ENCODE measurements around the gene ARHGEF33.
A peak's percentile ranks its signal among the peaks of the same experiment; 100 is the strongest.

Gene ARHGEF33

DNA sequence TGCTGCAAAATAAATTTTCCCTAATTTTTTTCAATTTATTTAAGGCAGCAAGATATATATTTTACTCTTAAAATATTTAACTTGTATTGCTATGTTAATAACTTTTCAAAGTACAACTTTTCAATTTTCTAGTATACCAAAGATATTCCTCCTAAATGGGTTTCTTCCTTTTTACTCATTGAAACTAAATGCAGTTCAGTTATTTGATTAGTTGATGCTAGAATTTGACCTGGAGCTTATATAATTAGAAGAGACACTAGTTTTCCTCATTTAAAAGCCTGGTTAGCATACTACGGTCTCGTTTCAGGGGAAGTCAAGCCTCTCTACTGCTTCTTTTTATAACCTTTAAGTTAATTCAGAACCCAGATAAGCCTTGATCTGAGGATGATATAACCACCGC lies at the start of gene ARHGEF33:
TSS of gene ARHGEF33 (plus strand) at position 301 of the 400 bp plus-strand sequence. CDS start 29,573 bp downstream, outside the sequence.
- DNase-seq (ENCODE audit: low spot score), result no peak

- no peak for DNase-seq (ENCODE audit: low spot score)
These were observed 39.6 kb upstream of the ARHGEF33 start for GRCh38 chr2:38850045-38850444.

- DNase-seq (ENCODE audit: low spot score), result no peak
These were observed 33.5 kb upstream of the ARHGEF33 start for GRCh38 chr2:38856165-38856564.

- no peak for DNase-seq (ENCODE audit: low spot score)
These were observed 27.2 kb upstream of the ARHGEF33 start for GRCh38 chr2:38862476-38862875.

- no peak for DNase-seq (ENCODE audit: low spot score)
These were observed 26.5 kb upstream of the ARHGEF33 start for GRCh38 chr2:38863061-38863695.

GRCh38 chr2:38866773-38867443 lies 22.8 kb upstream of the ARHGEF33 start:
- no peak for DNase-seq (ENCODE audit: low spot score)

DNA sequence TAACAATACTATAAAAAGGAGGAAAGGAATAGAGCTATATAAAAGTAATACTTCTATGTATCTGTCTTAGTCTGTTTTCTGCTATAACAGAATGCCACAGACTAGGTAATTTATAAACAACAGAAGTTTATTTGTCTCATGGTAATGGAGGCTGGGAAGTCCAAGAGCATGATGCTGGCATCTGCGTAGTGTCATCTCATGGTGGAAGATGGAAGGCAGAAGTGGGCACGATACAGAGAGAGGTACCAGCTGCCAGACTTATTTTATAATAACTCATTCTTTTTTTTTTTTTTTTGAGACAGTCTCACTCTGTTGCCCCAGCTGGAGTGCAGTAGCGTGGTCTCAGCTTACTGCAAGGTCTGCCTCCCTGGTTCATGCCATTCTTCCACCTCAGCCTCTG lies 18.2 kb upstream of the ARHGEF33 start:
- DNase-seq (ENCODE audit: low spot score), result no peak

DNA sequence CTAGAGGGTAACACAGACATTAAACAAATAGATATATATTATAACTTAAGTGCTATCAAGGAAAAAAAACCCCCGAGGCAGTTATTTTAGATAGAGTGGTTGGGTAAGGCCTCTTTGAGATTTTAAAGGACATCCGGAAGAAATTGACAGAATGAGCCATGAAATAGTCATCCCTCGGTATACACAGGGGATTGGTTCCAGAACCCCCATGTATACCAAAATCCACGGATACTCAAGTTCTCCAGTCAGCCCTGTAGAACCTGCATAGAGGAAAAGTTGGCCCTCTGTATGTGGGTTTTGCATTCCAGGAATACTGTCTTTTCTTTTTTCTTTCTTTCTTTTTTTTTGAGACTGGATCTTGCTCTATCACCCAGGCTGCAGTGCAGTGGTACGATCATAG lies 15.9 kb upstream of the ARHGEF33 start:
- DNase-seq (ENCODE audit: low spot score), result no peak

DNA sequence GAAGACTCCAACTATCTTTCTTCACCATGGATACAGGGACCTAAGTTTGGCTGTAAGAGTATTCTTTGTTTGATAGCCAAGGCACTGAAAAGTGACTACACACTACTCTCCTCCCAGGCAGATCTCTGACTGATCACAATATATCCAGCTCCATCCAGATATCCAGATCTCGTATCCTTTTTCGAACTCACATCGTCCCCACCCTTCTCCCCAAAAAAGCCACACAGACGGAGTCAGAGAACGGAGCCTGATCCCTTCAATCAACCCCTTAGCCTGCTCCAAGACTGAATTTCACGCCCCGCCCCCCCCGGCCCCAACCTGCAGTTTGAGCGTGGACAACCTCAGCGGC lies 14.5 kb upstream of the ARHGEF33 start:
- no peak for DNase-seq (ENCODE audit: low spot score)

DNA sequence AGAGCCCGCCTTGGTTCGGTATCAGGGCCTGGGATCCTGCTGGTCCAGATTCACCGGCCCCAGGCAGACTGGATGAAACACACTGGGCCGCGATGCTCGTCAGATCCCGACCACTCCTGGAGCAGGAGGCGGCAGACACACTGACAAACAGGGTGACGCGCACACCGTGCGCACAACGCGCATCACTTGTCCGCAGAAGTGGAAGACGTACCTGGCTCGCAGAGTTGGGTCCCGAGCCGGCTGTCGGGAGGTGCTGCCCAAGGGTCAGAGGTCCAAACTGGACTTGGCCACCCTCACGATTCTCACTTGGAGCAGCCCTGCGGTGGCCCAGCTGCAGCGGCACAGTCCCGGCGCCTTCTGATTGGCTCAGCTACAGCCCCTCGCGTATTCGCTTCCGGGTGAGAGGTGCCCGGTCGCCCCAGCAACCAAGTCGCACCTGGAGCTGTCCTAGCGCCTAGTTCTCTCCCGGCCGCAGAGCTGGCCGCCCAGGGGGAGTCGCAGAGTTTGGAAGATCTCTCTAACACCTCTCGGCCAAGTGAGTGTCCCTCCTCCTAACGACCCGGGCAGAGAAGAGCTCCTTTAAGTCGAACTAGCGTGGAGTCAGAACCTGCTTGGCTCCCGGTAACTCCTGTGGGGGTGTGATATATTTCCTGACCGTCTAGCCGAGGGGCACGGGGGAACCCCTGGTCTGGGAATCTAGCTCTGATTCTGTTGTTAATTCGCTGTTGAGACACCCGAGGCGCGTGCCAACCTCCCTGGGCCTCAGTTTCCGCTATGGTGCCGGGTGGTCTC lies 13.9 kb upstream of the ARHGEF33 start, which contains the start of the genes DHX57 and MORN2:
TSS of gene DHX57 (minus strand) at position 359 of the 792 bp plus-strand sequence. CDS start 7,529 bp downstream, outside the sequence.
TSS of gene MORN2 (plus strand) at position 401 of the 792 bp plus-strand sequence.
- peak; percentile 85 for DNase-seq (ENCODE audit: low spot score)

DNA sequence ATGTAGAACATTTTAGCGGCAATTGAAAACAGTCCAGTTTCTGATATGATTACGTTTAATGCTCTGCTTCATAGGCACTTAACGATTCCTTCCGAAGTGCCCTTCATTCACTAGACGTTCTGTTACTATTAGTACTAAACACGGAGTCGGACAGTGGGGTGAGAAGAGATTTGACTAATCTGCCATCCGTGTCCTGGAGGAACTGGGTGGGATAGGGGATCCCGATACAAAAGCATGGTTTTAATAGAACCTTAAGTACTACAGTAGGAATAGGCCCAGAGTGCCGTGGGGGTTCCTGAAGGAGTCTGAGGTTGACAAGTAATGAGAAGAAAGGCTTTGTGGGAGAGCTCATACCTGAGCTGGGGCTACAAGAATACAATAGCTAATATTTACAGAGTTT lies 13.3 kb upstream of the ARHGEF33 start:
- DNase-seq (ENCODE audit: low spot score), result no peak

DNA sequence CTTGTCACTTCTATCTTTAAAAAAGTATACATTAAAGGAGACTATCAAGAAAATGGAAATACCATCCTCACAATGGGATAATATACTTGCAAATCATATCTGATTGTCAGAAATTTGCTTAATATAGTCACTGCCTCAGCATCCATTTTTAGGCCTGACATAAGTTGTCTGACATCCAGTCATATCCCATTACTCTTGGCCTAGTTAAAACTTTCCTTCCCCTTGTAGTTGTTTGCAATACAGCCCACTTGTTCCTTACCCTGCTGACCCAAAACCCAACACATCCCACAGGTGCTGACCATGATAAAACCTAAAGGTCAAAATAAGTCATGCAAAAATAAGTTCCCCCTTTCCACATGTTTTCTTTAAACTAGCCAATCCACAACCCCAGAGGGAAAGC lies 3.6 kb upstream of the ARHGEF33 start:
- DNase-seq (ENCODE audit: low spot score), result no peak

DNA sequence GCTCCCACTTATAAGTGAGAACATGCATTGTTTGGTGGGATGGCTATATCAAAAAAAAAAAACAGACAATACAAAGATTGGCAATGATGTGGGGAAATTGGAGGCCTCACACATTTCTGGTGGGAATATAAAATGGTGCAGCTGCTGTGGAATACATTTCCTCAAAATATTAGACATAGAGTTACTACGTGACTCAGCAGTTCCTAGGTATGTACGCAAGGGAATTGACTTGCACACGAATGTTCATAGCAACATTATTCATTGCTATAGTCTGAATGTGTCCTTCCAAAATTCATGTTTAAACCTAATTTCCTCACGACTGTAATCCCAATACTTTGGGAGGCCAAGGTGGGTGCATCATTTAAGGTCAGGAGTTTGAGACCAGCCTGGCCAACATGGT lies 2.3 kb upstream of the ARHGEF33 start:
- no peak for DNase-seq (ENCODE audit: low spot score)

DNA sequence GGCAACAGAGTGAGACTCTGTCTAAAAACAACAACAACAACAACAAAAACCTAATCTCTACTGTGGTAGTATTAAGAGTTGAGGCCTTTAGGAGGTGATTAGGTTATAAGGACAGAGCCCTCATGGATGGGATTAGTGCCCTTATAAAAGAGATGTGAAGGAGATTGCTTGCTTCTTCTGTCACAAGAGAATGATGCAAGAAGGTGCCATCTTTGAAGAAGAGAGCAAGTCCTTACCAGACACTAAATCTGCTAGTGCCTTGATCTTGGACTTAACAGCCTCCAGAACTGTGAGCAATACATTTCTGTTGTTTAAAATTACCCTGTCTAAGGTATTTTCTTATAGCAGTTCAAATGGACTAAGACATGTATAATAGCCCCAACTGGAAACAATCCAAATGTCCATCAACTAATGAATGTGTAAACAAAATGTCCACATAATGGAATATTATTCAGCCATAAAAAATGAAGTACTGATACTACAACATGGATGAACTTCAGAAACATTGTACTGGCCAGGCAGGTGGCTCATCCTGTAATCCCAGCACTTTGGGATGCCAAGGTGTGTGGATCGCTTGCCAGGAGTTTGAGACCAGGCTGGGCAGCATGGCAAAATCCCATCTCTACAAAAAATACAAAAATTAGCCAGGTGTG lies 1.6 kb upstream of the ARHGEF33 start:
- no peak for DNase-seq (ENCODE audit: low spot score)

GRCh38 chr2:38889045-38889444 lies 630 bp upstream of the ARHGEF33 start:
- DNase-seq (ENCODE audit: low spot score), result no peak

- DNase-seq (ENCODE audit: low spot score), result no peak
These were observed 3.1 kb downstream of the ARHGEF33 start for GRCh38 chr2:38892819-38893218.

- no peak for DNase-seq (ENCODE audit: low spot score)
These were observed 8.6 kb downstream of the ARHGEF33 start for GRCh38 chr2:38898256-38898655.

DNA sequence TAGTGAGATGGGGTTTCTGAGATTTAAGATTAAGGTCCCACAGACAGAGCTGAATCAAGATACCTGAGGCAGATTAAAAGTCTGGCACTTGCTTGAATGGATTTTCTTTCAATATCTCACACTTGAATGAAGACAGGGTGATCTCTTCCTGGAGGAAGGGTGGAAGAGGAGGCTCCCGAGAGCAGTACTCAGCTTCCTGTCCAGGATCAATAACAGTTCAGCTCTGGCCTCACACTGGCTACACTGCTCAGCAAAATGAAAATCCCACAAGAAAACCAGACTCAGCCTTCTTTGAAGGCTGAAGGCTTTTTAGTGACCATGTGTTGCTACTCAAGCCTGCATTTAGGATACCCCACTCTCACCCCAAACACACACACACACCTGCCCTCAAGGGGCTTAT lies 11.1 kb downstream of the ARHGEF33 start:
- no peak for DNase-seq (ENCODE audit: low spot score)

- no peak for DNase-seq (ENCODE audit: low spot score)
These were observed 15.6 kb downstream of the ARHGEF33 start for GRCh38 chr2:38905251-38905650.

DNA sequence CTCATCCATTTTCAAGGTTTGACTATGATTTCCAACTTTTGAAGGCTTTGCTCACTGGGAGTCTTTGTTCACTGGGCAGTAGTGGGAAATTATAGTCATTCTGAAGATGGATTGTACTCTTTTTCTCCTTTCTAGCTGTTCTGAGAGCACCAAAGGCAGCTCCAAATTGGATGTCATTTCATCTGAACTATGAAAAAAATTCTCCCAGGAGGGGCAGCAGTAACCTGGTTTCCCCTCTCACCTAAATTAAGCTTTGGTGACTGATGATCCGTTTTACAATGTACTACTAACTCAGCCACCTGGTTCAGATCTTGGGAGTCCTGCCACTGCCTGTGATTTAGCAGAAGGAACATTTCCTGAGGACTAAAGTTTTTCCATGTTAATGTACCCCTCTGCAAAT lies 17.6 kb downstream of the ARHGEF33 start:
- DNase-seq (ENCODE audit: low spot score), result no peak

DNA sequence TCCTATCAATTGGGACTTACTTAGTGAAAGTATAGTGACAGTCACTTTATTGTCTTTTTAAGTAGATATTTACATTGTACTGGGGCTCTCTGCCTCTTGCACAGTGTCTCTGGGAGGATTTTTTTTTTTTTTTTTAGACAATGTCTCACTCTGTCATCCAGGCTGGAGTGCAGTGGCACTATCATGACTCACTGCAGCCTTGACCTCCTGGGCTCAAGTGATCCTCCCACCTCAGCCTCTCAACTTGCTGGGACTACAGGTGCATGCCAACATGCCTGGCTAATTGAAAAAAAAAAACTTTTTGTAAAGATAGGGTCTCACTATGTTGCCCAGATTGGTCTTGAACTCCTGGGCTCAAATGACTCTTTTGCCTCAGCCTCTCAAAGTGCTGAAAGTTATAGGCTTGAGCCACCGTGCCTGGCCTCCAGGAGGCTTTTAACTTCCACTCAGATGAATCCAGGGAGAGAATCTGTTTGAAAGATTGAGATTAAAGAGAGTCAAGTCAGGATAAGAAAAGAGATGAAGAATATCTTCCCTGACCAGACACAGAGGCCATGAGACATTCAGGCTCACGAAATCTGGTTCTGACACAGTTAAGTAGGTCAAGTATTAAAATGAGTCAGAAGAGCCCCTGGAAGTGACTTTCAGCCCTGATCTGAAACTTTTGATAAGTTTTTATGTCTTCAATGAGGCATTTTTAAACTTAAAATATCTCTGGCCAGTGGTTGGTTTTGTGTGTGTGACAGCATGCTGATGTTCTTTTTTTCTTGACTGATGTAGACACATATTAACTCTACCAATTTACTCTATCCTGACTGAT lies 18.3 kb downstream of the ARHGEF33 start:
- DNase-seq (ENCODE audit: low spot score), result no peak

- no peak for DNase-seq (ENCODE audit: low spot score)
These were observed 20.2 kb downstream of the ARHGEF33 start for GRCh38 chr2:38909872-38910271.
